Measurements from ENCODE around the gene WFDC12.

- no peak for TF ChIP-seq CTCF (IDR thresholded peaks at IDR 0.05; ENCODE audit: low read depth, low read length, poor library complexity, severe bottlenecking)
- TF ChIP-seq EZH2phosphoT487 (IDR thresholded peaks at IDR 0.05; ENCODE audit: borderline replicate concordance, low read length): no peak
Measured at GRCh38 chr20:45121388-45121787, 2.9 kb downstream of the WFDC12 start.

Data from DOHH2 (cell line).